Subcutaneous abdominal adipose tissue (tissue), 5 donors: ENCODE data around the gene LDB2.
"Not testable (repeated sequence)": the region's sequence is repeated elsewhere in the genome, so short reads cannot be mapped to it uniquely, and the experiment has no call there.

Experiments used
- H3K27ac ChIP-seq: one replicate; pipeline ENCODE4 v1.7.0; 2013; ENCODE audit warnings: low read depth, mild to moderate bottlenecking, inconsistent platforms, low read length, moderate library complexity
- H3K27me3 ChIP-seq, 5 donors: one replicate each; pipeline ENCODE4 v1.7.0; 2013; ENCODE audit warnings: low read length in 5 of 5, inconsistent platforms in 1 of 5; ENCODE audit not compliant: control insufficient read depth in 5 of 5, insufficient read depth in 4 of 5
- H3K36me3 ChIP-seq, 5 donors: one replicate each; pipeline ENCODE4 v1.7.0; 2013; ENCODE audit warnings: low read length in 5 of 5; ENCODE audit not compliant: control insufficient read depth in 5 of 5, insufficient read depth in 5 of 5
- H3K4me1 ChIP-seq, 5 donors: one replicate each; pipeline ENCODE4 v1.7.0; 2013; ENCODE audit warnings: low read length in 5 of 5, mild to moderate bottlenecking in 3 of 5, moderate library complexity in 1 of 5; ENCODE audit not compliant: control insufficient read depth in 5 of 5, insufficient read depth in 5 of 5
- H3K4me3 ChIP-seq, 5 donors: one replicate each; pipeline ENCODE4 v1.7.0; 2013; ENCODE audit warnings: low read length in 5 of 5, low read depth in 1 of 5
- H3K9ac ChIP-seq, 5 donors: one replicate each; pipeline ENCODE4 v1.7.0; 2013; ENCODE audit warnings: low read length in 5 of 5, mild to moderate bottlenecking in 4 of 5, moderate library complexity in 3 of 5
- H3K9me3 ChIP-seq, 5 donors: one replicate each; pipeline ENCODE4 v1.7.0; 2013; ENCODE audit warnings: low read length in 5 of 5; ENCODE audit not compliant: control insufficient read depth in 5 of 5
- donor health status: healthy.
- donor health status: healthy.
- donor health status: healthy.
- donor health status: healthy.
- donor health status: healthy.

Gene LDB2

GRCh38 chr4:16524911-16525554 is 373.4 kb downstream of the LDB2 start:
- Histone ChIP-seq H3K36me3 (peaks cover 0 to 2% (median 0%) of the 10 kb centered on the region in 5 donors), H3K4me3 (no peak overlapping the region), H3K4me1 (peaks cover 0 to 9% (median 5%) of the 10 kb centered on the region in 5 donors), H3K9ac (no peak overlapping the region), H3K27ac (no peak overlapping the region), H3K27me3 (no peaks in the 10 kb centered on the region), H3K9me3 (no peaks in the 10 kb centered on the region)

GRCh38 chr4:16524406-16524805 is 374.0 kb downstream of the LDB2 start:
- peaks cover 0 to 2% (median 0%) of the 10 kb centered on the region in 5 donors for H3K36me3 ChIP-seq
- H3K9me3 ChIP-seq = no peaks in the 10 kb centered on the region
- H3K27ac ChIP-seq = no peak overlapping the region
- peaks cover 0 to 9% (median 5%) of the 10 kb centered on the region in 5 donors for H3K4me1 ChIP-seq
- no peak overlapping the region for H3K4me3 ChIP-seq
- no peak overlapping the region for H3K9ac ChIP-seq
- no peaks in the 10 kb centered on the region for H3K27me3 ChIP-seq

GRCh38 chr4:16523526-16523925 is 374.9 kb downstream of the LDB2 start:
- not testable (repeated sequence) for H3K4me1 ChIP-seq, H3K27me3 ChIP-seq, H3K9ac ChIP-seq, H3K4me3 ChIP-seq, H3K27ac ChIP-seq, H3K36me3 ChIP-seq, H3K9me3 ChIP-seq

DNA sequence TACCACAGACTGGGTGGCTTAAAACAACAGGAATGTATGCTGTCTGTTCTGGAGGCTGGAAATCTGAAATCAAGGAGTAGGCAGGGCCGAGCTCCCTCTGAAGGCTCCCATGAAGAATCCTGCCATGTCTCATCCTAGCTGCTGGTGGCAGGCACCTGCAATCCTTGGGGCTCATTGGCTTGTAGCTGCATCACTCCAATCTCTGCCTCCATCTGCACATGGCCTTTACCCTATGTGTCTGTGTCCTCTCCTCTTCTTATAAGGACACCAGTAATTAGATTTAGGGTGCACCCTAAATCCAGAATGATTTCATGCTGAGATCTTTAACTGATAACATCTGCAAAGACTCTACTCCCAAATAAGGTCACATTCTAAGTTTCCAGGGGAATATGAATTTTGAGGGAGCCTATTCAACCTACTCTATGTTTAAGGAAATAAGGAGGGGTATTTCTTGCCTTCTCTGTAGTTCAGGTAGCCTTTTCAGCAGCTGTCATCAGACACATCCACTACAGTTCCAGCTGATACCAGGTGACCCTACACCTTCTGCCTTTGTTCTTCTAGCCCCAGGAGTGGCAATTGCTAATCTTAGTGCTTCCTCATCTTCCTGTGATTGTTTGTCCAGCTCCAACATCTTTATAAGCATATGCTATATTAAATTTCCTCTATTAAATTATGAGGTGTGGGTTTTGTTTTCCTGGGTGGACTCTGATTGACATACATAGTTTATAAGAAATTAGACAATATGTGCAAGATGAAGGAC is 377.1 kb downstream of the LDB2 start:
- Histone ChIP-seq H3K9ac (no peak overlapping the region), H3K36me3 (peaks cover 0 to 2% (median 0%) of the 10 kb centered on the region in 5 donors), H3K27ac (no peak overlapping the region), H3K9me3 (no peaks in the 10 kb centered on the region), H3K4me1 (peaks cover 0 to 18% (median 5%) of the 10 kb centered on the region in 5 donors), H3K4me3 (no peak overlapping the region), H3K27me3 (no peaks in the 10 kb centered on the region)

GRCh38 chr4:16516796-16517439 is 381.5 kb downstream of the LDB2 start:
- Histone ChIP-seq H3K9ac (no peak overlapping the region), H3K9me3 (no peaks in the 10 kb centered on the region), H3K4me1 (peaks cover 0 to 17% (median 0%) of the 10 kb centered on the region in 5 donors), H3K27ac (no peak overlapping the region), H3K4me3 (no peak overlapping the region), H3K36me3 (no peaks in the 10 kb centered on the region), H3K27me3 (no peaks in the 10 kb centered on the region)

- Histone ChIP-seq H3K27ac (no peak overlapping the region), H3K9ac (no peak overlapping the region), H3K36me3 (peaks cover 0 to 14% (median 0%) of the 10 kb centered on the region in 5 donors), H3K27me3 (no peaks in the 10 kb centered on the region), H3K4me3 (no peak overlapping the region), H3K4me1 (peaks cover 0 to 9% (median 0%) of the 10 kb centered on the region in 5 donors), H3K9me3 (peaks cover 0 to 7% (median 3%) of the 10 kb centered on the region in 5 donors)
Measured at GRCh38 chr4:16513876-16514275, 384.6 kb downstream of the LDB2 start.

DNA sequence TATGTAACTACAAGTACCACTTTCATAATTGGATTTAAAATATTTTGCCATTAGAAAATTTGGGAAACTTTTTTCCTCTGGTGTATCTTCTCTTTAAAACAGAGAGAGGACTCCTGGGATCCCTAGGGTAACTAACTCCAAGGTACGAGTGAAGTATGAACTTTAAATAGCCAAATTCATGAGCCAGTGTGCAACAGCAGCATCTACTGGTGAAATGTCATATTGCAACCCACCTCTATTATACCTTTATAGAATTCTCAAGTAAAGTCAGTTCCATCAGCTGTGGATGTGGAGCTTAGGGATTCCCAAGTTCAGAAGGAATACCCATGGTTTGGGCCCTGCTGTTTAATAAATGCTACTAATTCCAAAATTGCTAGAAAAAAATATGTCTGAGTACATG is 389.5 kb downstream of the LDB2 start:
- Histone ChIP-seq H3K27ac (no peak overlapping the region), H3K9me3 (peaks cover 0 to 7% (median 3%) of the 10 kb centered on the region in 5 donors), H3K27me3 (no peaks in the 10 kb centered on the region), H3K9ac (no peak overlapping the region), H3K4me1 (no peaks in the 10 kb centered on the region), H3K4me3 (no peak overlapping the region), H3K36me3 (peaks cover 2 to 40% (median 35%) of the 10 kb centered on the region in 5 donors)

DNA sequence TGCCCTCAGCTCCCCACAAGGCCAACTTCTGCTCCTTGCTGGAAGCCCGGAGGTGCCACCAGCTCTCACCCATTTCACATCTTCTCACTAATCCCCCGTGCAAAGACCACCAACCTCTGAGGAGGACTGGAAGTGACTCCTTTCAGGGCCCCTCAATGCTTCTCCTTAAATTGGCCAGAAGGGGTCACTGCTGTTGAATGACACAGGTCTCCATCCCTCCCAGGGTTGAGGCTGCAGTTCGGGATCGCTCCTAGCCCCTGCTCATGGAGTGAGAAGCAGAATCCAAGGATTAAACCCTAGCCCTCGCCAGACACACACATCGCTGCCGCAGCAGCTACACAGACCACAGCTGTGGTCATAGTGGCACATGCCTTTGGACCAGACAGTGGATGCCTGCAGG is 392.7 kb downstream of the LDB2 start:
- Histone ChIP-seq H3K4me1 (no peaks in the 10 kb centered on the region), H3K27me3 (no peaks in the 10 kb centered on the region), H3K27ac (no peak overlapping the region), H3K9ac (no peak overlapping the region), H3K4me3 (no peak overlapping the region), H3K36me3 (peaks cover 2 to 58% (median 53%) of the 10 kb centered on the region in 5 donors), H3K9me3 (peaks cover 0 to 14% (median 10%) of the 10 kb centered on the region in 5 donors)

DNA sequence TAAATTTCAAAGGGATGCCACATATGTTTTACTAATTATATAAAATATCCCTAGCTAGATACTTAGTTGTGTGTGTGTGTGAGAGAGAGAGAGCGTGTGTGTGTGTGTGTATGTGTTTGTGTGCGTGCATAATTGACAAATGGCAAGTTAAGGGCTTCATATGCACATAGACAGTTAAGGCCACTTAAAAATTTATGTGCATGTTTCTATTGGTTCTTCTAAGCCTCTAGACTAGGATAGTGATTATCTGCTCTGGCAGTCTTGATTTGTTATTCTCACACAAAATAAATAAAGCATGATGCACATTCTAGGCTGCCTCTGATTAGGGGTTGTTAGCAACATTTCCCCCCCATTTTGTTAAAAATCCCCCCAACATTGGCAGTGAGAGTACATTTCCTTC is 393.2 kb downstream of the LDB2 start:
- Histone ChIP-seq H3K27ac (no peak overlapping the region), H3K4me1 (no peaks in the 10 kb centered on the region), H3K27me3 (no peaks in the 10 kb centered on the region), H3K9ac (no peak overlapping the region), H3K9me3 (peaks cover 0 to 15% (median 11%) of the 10 kb centered on the region in 5 donors), H3K4me3 (no peak overlapping the region), H3K36me3 (peaks cover 2 to 57% (median 55%) of the 10 kb centered on the region in 5 donors)
